GM20431 (cell line): ENCODE measurements around the gene KIAA0586.
"Not testable (repeated sequence)": the region's sequence is repeated elsewhere in the genome, so short reads cannot be mapped to it uniquely, and the experiment has no call there.

Source experiments
- in situ Hi-C: fragments of 300-500 bp; cut with MseI, MboI; formaldehyde crosslinking; loops from one replicate; pipeline ENCODE4 v1.15.0; 2020; ENCODE audit warnings: low sequenced_read_pairs; ENCODE audit not compliant: unreplicated experiment

KIAA0586 gene

DNA sequence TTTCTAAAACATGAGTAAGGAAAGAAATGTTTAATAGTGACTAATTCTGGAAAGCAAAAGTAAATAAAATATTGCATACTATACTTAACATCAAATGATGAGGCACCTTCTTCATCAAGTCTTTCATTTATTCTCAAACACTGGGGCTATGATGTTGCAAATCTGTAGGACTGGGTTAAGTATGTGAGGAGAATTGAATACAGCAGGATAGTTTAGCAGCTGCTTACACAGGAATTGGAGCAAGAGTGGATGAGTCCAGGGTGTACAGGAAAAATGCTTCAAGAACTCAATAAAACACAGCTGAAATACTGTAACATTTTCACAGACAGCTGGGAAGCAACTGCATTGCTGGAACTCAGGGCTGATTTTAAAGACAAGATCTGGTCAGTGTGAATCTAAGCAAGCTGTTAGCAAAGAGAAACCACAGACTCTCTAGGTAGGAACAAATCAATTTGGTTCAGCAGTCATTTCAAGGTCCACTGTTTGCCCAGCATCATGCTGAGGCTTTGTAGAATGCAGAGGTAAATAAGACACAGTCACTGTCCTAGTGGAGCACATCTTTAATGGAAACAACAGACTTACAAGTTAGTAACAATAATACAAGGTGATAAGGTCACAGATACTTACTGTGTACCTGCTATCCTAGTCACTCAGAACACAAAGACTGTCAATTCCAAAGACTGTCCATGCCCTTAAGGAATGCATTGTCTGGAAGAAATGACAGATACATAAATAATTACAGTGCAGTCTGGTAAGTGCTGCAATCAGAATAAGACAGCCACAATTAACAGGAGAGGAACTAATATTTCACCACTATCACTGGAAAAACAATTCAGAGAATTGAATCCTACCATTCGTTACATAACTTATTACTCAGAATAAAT is 113.5 kb downstream of the KIAA0586 start:
- in situ Hi-C loops = no loop called here

DNA sequence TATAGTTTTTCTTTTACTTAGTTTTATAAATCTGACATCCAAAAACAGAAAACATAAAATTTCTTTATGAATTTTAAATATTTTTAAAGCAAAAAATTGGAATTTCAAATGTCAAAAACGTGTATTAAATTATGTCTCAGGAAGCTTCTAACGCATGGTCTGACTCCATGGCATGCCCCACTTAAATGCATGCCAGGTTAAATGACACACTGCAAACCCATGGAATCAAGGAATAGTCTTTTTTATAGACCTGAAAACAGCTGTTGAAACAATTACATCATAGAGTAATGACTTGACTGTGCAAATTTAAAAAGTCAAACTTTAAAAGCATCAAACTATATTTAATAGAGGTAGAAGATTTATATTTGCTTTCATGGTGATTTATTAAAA is 114.1 kb downstream of the KIAA0586 start:
- in situ Hi-C loops = no loop called here

DNA sequence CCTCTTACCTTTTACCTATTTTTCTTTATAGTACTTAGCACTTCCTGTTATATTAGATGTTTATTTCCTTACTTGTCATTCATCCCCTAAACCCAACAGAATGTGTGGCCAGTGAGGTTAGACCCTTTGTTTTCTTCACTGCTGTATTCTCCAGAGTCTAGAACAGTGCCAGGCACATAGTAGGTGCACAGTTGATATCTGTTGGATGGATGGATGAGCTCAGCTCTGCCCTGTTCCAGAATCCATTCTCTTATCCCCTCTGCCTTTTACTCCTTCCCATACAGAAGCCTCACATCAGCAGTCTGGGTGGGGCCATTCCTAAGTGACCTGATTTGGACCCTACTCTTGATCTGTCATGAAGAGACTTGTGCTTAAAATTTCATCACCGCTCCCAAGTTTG is 115.7 kb downstream of the KIAA0586 start:
- in situ Hi-C loops = no loop called here

DNA sequence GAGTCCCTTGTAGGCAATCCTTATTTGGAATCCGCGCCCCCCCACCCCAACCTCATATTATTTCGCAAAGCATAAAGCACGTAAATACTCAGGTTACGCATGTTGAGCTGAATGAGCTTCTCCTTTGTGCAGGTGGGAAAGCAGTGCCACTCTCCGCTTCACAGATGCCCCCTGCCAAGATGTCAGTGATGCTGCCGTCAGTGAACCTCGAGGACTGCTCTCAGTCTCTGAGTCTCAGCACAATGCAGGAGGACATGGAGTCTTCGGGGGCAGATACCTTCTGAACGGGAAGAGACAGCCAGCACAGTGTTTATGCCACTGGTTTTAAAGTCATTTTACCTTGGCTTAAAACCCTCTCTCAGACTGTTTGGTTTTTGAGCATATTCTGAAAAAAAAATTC is 120.1 kb downstream of the KIAA0586 start:
- in situ Hi-C loops = no loop called here

DNA sequence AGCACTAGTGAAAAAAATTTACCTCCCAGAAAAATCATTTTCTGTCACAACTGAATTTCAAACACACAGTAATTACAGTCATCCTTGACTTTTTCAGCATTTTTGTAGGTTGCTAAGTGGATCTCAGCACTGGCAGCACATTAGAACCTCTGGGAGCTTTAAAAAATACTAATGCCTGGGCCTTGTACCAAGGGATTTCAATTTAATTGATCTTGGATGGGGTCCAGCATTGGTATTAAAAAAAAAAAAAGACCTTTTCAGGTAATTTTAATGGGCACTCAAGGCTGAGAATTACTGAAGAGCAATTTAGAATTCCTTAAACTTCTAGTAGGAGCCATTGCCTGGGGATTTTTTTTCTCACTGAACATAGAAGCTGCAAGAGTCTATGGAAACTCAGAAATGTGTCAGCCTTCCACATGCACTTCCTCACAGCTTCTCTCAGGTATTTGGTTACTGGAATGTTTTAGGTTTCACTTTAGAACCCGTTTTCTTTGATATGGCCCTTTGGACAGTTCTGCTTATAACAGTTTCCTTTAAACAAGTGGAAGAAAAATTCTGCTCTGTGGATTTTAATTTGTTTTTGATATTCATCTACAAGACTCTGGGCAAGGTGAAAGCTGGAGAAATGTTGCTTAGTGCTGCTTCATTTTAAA is 121.7 kb downstream of the KIAA0586 start:
- in situ Hi-C loops = no loop called here

DNA sequence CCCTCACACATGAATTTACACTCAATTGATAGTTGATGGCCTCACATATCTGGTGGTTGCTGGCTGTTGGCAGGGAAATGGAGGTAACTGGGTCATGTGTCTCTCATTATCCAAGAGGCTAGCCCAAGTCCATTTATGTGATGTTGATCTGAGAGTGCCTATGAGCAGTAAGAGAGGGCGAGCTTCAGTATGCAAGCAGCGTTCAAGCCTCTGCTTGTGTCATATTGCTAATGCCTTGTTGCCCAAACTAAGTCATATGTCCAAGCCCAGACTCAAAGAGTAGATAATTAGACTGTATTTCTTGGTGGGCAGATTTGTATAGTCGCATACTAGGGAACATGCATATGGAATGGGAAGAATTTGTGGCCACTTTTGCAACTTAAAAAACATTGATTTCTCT is 126.4 kb downstream of the KIAA0586 start:
- in situ Hi-C loops = no loop called here

DNA sequence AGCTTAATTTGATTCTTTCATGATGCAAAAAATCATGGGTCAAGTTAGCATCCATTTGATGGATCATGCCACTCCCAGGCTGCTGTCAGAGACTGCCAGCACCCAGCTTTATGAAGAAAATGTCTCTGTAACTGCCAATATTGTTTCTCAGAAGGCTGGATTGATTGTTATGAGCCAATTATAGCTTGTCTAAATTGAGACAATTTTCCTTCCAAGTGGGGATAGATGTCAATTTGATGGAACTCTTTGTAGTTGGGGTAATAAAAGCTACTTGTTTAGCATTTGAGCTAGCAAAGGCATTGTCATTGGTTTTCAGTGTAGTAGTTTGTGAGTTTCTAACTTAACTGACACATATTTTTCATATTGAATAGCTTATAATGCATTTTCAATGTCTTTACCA is 128.1 kb downstream of the KIAA0586 start:
- in situ Hi-C loops = no loop called here

DNA sequence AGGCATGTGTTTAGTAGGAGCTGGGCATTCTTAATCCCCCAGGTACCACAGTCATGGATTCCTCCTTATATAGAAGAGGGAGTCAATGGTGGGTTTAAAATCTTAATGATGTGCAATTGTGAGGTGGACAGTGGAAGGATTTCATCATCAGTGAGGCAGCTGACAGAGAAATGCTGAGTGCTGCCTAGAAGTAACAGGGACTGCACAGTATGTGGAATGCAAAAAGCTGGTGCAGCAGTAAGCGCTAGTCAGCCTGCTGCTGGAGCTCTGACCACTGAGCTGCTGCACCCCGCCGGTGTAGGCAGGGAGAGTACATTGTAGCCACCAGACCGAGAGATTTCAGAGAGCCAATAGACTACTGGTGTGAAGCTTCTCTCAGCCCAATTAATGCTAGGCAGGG is 129.7 kb downstream of the KIAA0586 start:
- in situ Hi-C loops = no loop called here

DNA sequence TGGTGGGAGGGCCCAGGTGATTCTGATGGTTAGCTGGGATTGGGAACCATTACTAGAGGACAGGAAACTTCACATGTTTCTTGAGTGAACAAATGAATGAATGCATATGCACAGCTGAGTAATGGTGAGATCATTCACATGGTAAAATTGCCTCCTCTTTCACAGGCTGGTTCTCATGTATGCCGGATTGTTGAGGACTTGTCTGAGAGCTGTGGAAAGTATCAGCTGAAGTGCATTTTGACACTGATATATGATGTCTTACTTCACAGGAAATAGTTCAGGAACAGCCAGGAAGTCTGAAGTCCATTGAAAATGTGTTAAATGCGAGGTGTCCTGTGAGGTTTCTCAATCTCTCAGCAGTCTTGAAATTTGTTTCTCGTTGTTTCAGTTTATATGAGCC is 132.7 kb downstream of the KIAA0586 start:
- in situ Hi-C loops = no loop called here

DNA sequence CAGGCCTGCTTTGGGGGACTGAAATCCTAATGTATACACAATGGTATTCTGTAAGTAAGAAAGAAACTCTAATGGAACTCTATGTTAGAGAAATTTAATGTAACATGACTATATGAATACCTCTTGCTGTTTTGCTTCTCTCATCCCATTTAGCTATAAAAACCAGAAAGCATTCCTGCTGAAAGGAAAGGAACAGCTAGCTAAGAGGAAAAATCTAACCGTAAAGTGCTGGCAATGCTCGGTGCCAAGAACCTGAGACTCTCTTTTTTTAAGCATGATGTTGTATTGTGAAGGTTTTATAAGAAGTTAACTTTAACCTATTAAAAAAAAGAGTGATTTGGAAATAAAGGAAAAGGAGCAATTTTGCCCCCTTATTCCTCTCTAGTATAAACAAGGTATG is 134.6 kb downstream of the KIAA0586 start:
- in situ Hi-C loops = no loop called here

DNA sequence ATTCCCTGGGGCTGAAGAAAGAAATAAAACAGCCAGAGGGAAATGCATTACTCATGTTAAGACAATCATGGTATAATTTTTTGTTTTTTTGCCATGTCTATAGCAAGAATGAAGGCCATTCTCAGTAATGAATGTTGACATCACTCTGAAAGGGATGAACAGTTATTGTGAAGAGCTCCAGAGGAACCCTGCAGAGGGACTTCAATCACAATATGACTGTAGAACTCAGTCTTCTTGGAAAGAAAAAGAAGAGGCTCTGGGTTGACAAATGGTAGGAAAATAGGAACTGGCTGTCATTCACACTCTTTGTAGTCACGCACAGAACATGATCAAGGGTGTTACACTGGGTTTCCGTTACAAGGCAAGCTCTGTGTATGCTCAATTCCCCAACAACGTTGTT is 136.5 kb downstream of the KIAA0586 start:
- in situ Hi-C loops = no loop called here

DNA sequence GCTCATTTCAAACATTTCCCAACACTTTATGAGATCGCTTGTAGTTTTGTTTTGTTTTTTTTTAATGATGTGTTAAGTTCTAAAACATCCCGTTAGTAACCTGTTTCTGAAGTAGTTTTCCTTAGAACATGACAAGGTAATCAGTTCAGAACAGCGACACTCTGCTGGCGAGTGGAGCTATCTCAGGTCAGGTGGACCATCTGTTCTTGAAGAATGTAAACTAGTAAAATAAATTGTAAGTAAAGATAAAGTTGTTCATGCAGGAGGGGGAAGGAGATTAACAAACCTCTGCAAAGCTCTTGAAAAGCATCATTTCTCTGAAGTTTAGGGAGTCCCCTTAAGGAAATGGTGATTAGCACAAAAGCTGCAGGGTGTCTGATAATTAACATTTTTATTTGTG is 138.3 kb downstream of the KIAA0586 start:
- in situ Hi-C loops = no loop called here

DNA sequence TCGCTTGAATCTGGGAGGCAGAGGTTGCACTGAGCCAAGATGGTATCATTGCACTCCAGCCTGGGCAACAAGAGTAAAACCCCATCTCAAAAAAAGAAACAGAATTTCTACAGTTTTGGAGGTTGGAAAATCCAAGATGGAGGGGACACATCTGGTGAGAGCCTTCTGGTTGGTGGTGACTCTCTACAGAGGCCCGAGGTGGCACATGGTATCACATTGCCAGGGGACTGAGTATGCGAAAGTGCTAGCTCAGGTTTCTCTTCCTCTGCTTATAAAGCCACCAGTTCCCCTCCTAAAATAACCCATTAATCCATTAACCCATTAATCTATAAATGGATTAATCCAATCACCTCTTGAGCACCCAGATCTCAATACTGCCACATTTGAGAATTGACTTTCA is 139.5 kb downstream of the KIAA0586 start:
- in situ Hi-C loops = no loop called here

DNA sequence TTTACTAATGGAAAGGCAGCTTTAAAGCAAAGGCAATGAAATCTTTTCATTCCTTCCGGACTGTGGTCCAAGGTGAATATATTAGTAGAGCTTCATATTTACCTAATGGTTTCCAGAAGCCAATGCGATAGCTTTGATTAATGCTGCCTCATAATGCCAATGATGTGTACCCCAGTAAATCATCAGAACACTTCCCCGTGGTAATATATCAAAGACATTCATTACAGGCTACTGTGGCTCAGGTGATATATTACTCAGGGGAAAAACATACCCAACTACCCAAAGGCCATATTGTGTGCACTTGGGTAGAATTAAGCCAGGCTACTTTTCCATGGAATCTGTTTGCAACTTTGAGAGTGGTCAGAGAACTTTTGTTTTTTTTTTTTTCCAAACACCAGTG is 140.8 kb downstream of the KIAA0586 start:
- in situ Hi-C loops = no loop called here

DNA sequence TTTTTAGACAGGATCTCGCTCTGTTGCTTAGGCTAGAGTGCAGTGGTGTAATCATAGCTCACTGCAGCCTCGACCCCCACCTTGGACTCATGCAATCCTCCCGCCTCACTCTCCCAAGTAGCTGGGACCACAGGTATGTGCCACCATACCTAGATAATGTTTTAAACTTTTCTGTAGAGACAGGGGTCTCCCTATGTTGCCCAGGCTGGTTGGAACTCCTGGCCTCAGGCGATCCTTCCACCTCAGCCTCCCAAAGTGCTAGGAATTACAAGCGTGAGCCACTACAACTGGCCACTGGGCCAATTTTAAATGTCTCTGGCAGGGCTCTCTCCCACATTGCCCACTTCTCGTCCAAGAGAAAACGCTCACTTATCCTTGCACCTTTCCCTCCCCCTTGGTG is 143.7 kb downstream of the KIAA0586 start:
- in situ Hi-C loops = no loop called here

DNA sequence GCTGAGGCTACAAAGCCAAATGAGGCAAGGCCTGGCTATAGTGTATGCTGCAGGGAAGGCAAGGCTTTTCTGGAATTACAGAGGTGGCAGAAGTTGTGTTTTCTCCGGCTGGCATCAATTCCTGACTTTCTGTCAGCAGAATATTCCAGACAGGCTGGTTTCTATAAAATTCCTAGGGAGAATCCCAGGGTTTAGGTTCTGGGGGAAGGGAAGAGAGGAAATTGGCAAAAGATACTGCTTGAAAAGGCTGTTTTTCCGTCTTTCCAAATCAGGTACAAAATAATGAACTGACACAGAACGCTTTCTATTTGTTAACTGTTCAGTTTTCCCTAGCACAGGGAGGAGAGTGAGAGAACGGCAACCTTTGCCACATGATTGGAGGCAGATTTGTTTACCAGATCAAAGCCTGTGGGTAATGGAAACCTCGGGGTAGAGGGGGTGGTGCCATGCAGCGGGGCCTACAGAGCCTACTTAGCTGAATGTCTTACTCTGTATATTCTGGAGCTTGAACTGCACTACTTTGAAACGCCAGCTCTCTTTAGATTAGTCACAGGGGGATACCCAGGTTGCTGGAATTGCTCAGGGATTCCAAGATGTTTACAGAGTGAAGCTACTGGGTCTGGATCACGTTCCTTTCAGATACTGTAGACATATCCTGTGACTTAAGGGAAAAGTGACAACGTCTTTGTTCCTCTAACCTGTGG is 144.4 kb downstream of the KIAA0586 start:
- in situ Hi-C loops = no loop called here

DNA sequence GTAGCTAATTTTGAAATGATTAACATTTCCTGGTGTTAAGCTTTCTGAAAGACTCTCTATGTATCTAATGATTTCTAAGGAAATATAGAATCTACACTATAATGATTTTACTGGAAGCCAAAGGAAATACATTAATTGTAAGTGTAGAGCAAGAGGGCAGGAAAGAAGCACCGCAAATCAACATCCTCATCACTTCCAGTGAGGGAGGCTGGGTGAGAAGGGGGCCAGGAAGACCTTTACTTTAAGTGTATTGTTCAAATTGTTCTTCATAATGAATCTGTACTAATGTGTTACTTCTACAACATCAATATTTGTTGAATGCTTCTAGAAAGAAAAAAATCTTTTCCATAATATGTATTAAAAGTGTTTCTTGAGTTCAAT is 144.9 kb downstream of the KIAA0586 start:
- in situ Hi-C loops = no loop called here

DNA sequence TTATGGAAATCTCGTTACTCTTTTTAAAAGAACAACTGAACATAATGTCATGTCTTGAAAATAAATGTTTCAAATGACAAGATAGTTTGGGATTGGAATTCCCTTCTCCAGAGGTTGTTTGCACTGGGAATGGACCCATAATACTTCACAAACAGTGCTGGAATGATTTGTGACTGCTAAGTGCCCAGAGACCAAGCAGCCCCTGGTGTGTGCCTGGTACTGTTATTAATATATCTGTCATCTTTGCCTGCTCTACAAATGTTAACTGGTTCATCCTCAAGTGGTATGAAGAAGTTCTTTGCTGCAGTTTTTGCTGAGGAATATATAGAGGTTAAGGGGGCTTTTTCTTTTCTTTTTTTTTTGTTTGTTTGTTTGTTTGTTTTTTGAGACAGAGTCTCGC is 145.3 kb downstream of the KIAA0586 start:
- in situ Hi-C loops = no loop called here

DNA sequence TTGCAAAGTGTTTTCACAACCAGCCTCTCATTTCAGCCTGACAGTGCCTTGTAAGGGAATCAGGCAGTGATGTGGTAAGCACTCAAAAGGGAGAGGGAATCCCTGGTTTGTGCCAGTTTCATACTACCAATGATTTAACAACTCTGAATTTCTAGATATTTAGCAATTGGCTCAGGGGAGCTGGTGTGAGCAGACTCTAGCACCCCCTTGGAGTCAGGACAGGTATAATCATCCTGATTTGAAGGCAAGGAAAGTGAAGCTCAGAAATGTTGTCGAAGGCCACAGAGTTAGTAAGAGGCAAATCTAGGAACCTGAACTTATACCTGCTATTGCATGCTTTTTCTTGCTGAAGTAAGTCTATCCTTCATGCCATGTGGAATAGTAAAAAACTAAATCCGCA is 147.1 kb downstream of the KIAA0586 start:
- in situ Hi-C loops = no loop called here

DNA sequence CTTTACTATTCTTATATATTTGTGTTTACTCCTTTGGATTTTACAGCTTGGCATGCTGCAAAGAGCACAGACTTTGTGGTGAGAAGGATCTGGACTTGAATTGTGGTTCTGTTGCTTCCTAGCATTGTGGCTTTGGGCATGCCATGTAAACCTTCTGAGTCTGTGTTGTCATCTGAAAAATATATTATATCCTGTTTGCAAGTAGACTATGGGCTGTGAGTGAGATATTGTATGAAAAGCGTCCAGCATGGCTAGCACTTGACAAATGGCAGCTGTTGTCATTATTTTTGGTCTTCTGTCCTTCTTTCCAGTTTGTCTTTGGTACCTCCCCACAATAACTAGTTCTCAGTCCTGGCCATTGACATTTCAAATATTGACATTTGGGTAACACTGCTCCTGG is 148.4 kb downstream of the KIAA0586 start:
- in situ Hi-C loops = no loop called here

DNA sequence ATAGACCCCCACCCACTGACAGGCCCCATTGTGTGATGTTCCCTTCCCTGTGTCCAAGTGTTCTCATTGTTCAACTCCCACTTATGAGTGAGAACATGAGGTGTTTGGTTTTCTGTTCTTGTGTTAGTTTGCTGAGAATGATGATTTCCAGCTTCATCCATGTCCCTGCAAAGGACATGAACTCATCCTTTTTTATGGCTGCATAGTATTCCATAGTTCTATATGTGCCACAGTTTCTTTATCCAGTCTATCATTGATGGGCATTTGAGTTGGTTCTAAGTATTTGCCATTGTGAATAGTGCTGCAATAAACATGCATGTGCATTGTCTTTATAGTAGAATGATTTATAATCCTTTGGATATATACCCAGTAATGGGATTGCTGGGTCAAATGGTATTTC is 152.5 kb downstream of the KIAA0586 start:
- in situ Hi-C loops = not testable (repeated sequence)
